Endothelial cell (in vitro differentiated cells): ENCODE results near the gene DDX39A. TPM values are rescaled to one million over a fixed set of nuclear protein-coding genes. Genes with fewer than 3 reads are reported as not detected.

Experiments used
- DNase-seq: peaks from one replicate; pipeline ENCODE4 v3.0.0; 2021; ENCODE audit warnings: low spot score
- H3K27ac Mint-ChIP-seq: one replicate; pipeline ENCODE4 v1.8.0; 2021; ENCODE audit warnings: mixed read lengths, inconsistent platforms; ENCODE audit not compliant: unreplicated experiment
- H3K27me3 Mint-ChIP-seq: one replicate; pipeline ENCODE4 v1.8.0; 2021; ENCODE audit warnings: mild to moderate bottlenecking, moderate library complexity, mixed read lengths, inconsistent platforms; ENCODE audit not compliant: unreplicated experiment
- H3K36me3 Mint-ChIP-seq: one replicate; pipeline ENCODE4 v1.8.0; 2021; ENCODE audit warnings: mild to moderate bottlenecking, low read depth, mixed read lengths, inconsistent platforms; ENCODE audit not compliant: unreplicated experiment
- H3K4me1 Mint-ChIP-seq: one replicate; pipeline ENCODE4 v1.8.0; 2021; ENCODE audit warnings: mild to moderate bottlenecking, mixed read lengths, inconsistent platforms; ENCODE audit not compliant: unreplicated experiment
- H3K4me3 Mint-ChIP-seq: one replicate; pipeline ENCODE4 v1.8.0; 2021; ENCODE audit warnings: mild to moderate bottlenecking, mixed read lengths, inconsistent platforms; ENCODE audit not compliant: unreplicated experiment
- H3K9me3 Mint-ChIP-seq: one replicate; pipeline ENCODE4 v1.8.0; 2021; ENCODE audit warnings: mixed read lengths, inconsistent platforms; ENCODE audit not compliant: unreplicated experiment
- total RNA-seq: library from RNA; stranded (reverse); fragmentation: NEBNext Ultra II Directional; extraction: Animal tissue kit (Norgen Biotek cat#: 25700); gene quantifications from one replicate; pipeline ENCODE4 v1.2.1, GENCODE V29; 2021; ENCODE audit not compliant: unreplicated experiment
- TF ChIP-seq, protein P1 (sequence below): fragments of 200-600 bp; sonication (generic); IDR thresholded peaks from one replicate; pipeline ENCODE4 v1.5.0; 2021; ENCODE audit warnings: antibody characterized with exemption; ENCODE audit not compliant: unreplicated experiment

The DDX39A gene
- total RNA-seq, 1 donor from 2014 or later, result 81.1 TPM

DNA sequence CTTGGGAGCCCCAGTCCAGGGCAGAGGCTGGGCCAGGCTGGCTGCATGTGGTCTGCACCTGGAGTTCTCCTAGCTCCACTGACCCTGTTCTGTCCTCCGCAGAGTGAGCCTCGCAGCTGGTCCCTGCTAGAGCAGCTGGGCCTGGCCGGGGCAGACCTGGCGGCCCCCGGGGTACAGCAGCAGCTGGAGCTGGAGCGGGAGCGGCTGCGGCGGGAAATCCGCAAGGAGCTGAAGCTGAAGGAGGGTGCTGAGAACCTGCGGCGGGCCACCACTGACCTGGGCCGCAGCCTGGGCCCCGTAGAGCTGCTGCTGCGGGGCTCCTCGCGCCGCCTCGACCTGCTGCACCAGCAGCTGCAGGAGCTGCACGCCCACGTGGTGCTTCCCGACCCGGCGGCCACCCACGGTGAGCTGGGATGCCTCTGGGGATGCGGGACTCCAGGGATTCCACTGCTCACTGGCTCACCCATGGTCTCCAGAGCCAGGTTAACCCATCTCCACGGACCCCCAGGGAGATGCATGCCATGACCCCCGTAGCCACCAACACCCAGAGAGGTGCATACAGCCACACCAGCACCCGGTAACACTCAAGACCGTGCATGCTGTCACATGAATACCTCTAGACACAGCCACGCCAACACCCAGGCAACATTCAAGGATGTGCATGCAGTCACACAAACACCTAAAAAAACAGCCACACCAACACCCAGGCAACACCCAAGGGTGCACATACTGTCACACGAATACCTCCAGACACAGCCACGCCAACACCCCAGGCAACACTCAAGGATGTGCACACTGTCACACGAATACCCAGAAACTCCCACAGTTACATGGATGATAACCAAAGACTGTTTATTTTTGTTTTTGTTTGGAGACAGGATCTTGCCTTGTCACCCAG lies 22.1 kb upstream of the DDX39A start:
- DNase-seq, result no peak
- peaks cover 22% of the 10 kb centered on the region for H3K4me1 Mint-ChIP-seq
- H3K27me3 Mint-ChIP-seq, result peaks cover 13% of the 10 kb centered on the region

DNA sequence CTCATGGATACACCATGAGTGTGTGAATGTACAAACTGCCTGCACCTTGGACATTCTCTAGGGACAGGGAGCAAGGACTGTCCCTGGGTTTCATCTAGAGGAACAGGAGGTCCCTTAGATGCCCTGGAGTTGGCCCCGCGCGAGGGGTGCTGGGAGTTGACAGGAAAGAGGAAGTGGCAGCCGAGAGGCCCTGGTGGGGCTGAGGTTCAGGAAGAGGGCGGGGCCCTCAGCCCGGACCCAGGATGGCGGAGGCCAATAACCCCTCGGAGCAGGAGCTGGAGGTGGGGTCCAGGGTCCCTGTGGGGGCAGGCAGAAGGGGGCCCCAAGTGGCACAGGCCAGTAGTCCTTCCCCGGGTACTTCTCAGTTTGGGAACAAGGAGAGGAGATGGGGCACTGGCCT lies 20.9 kb upstream of the DDX39A start:
- peak overlapping the region; percentile 53 for H3K27ac Mint-ChIP-seq
- peak; percentile 42 for DNase-seq

More for the DNA sequence above, 22.1 kb upstream of the DDX39A start:
- Mint-ChIP-seq H3K27ac (no peak overlapping the region), H3K9me3 (no peaks in the 10 kb centered on the region), H3K4me3 (peak overlapping the region; percentile 75), H3K36me3 (peaks cover 30% of the 10 kb centered on the region)
- TF ChIP-seq, protein P1, sequence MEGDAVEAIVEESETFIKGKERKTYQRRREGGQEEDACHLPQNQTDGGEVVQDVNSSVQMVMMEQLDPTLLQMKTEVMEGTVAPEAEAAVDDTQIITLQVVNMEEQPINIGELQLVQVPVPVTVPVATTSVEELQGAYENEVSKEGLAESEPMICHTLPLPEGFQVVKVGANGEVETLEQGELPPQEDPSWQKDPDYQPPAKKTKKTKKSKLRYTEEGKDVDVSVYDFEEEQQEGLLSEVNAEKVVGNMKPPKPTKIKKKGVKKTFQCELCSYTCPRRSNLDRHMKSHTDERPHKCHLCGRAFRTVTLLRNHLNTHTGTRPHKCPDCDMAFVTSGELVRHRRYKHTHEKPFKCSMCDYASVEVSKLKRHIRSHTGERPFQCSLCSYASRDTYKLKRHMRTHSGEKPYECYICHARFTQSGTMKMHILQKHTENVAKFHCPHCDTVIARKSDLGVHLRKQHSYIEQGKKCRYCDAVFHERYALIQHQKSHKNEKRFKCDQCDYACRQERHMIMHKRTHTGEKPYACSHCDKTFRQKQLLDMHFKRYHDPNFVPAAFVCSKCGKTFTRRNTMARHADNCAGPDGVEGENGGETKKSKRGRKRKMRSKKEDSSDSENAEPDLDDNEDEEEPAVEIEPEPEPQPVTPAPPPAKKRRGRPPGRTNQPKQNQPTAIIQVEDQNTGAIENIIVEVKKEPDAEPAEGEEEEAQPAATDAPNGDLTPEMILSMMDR, result no peak

DNA sequence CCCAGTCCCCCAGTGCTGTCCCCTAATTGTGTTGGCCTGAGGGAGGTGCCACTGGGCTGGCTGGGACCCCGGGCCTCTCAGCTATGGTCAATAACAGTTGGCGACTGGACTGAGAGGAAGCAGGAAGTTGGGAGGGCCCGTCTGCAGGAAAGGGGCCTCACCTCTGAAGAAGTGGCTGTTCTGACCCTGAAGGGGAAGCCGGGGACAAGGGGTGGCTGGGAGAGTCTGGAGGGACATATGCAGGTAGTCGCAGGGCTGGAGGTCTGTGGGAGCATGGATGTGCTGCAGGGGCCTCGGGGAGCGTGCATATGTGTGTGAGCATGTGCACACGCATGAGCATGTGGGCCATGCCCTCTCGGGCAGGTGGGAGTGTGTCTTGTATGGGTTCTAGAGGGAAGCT lies 19.9 kb upstream of the DDX39A start:
- peaks cover 13% of the 10 kb centered on the region for H3K27me3 Mint-ChIP-seq
- peaks cover 15% of the 10 kb centered on the region for H3K36me3 Mint-ChIP-seq
- H3K4me1 Mint-ChIP-seq, result peaks cover 29% of the 10 kb centered on the region
- TF ChIP-seq, protein P1, result no peak
- DNase-seq, result peak; percentile 14
- peak overlapping the region; percentile 92 for H3K27ac Mint-ChIP-seq
- no peaks in the 10 kb centered on the region for H3K9me3 Mint-ChIP-seq
- H3K4me3 Mint-ChIP-seq, result peak overlapping the region; percentile 82

More for the DNA sequence above, 20.9 kb upstream of the DDX39A start:
- Mint-ChIP-seq H3K4me1 (peaks cover 22% of the 10 kb centered on the region), H3K27me3 (peaks cover 13% of the 10 kb centered on the region), H3K9me3 (no peaks in the 10 kb centered on the region), H3K4me3 (peak overlapping the region; percentile 28), H3K36me3 (peaks cover 24% of the 10 kb centered on the region)
- TF ChIP-seq, protein P1, result no peak

DNA sequence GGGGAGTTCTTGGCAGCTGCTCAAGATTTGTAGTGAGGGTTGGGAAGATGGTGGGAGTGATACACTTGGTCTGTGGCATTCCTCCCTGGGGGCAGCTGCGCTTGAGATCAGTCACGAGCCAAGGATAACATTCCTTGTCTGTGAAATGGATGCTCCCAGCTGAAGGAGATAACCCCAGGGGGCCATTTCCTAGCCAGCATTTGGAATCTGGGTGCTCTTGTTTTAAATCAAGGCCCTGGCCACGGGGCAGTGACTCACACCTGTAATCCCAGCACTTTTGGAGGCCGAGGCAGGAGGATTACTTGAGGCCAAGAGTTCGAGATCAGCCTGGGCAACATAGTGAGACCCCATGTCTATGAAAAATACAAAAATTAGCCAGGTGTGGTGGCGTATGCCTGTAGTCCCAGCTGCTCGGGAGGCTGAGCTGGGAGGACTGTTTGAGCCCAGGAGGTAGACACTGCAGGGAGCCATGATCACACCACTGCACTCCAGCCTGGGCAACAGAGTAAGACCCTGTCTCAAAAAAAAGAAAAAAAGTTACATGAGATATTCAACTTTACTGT lies 18.5 kb upstream of the DDX39A start:
- TF ChIP-seq, protein P1, result no peak
- Mint-ChIP-seq H3K36me3 (peaks cover 10% of the 10 kb centered on the region), H3K27ac (peak overlapping the region; percentile 2), H3K4me1 (peaks cover 30% of the 10 kb centered on the region), H3K27me3 (peaks cover 12% of the 10 kb centered on the region), H3K9me3 (no peaks in the 10 kb centered on the region), H3K4me3 (peak overlapping the region; percentile 19)
- DNase-seq, result no peak
